HK-2 (cell line): ENCODE data around the gene RTF2.
"Not testable (repeated sequence)": the region's sequence is repeated elsewhere in the genome, so short reads cannot be mapped to it uniquely, and the experiment has no call there.

Experiments
- DNase-seq: peaks from one replicate; pipeline ENCODE4 v3.0.0-alpha.2; 2018; ENCODE audit not compliant: unreplicated experiment

Gene RTF2

DNA sequence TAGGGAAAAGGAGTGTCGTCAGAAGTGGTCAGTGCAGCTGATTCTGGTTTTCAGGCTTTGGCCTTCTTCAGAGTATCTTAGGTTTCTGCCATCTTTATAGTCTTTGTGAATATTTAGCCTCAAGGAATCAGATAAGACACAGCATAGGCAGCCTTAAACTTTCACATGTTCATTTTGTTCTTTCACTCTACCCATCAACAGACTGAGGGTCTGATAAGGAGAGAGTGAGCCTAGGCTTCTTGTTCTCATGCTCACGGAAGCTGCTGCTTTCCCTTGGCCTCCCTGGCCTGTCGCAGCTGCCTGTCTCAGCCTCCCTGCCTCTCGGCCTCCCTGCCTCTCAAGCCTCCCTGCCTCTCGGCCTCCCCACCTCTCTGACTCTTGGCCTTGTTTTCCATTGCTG, 20.1 kb downstream of the RTF2 start:
- no peak for DNase-seq

DNA sequence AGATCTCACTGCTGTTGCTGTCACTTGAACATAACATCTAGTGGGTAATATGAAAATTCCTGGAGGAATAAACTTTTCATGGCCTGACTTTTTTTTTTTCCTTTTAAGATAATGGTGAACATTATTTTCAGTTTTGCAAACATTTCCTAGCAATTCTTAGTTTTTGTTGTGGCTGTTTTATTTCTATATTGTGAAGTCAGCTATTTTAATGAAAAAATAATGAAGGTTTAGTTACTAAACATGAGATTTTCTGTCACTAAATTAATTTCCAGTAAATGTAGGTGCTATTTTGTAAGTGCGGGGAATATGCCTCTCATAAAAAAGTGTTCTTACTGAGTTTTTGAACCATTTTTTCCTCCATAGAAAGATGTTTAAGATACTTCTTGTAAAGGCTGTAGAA, 32.7 kb downstream of the RTF2 start:
- no peak for DNase-seq

DNA sequence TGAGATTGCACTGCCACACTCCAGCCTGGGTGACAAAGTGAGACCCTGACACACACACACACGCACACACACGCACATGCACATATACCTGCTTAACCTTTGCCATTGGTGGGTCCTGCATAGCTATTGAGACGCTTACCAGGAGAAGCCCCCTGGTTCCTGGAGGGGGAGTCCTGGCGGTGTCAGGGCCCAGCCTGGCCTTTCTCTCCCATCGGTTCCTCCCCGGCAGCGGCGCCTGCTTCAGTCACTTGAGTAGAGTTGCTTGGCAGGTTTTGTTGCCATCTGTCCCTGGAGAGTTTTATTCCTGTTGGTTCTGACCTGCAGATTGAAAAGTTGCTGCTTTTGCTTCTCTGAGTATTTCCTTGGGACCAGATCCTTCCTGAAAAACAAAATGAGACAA, 35.5 kb downstream of the RTF2 start:
- no peak for DNase-seq

GRCh38 chr20:56504373-56505005, 36.1 kb downstream of the RTF2 start:
- DNase-seq = no peak

GRCh38 chr20:56506103-56506502, 37.7 kb downstream of the RTF2 start:
- no peak for DNase-seq

DNA sequence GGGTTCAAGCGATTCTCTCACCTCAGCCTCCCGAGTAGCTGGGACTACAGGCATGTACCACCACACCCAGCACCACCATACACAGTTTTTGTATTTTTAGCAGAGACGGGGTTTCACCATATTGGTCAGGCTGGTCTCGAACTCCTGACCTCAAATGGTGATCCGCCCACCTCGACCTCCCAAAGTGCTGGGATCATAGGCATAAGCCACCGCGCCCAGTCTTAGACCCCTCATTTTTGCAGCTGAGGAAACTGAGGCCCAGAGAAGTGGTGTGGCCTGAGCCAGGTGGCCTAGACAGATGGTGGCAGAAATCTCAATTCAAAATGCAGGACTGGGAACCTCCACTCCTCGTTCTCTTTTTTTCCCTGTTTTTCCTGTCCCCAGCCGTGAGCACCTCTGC, 43.5 kb downstream of the RTF2 start:
- no peak for DNase-seq

DNA sequence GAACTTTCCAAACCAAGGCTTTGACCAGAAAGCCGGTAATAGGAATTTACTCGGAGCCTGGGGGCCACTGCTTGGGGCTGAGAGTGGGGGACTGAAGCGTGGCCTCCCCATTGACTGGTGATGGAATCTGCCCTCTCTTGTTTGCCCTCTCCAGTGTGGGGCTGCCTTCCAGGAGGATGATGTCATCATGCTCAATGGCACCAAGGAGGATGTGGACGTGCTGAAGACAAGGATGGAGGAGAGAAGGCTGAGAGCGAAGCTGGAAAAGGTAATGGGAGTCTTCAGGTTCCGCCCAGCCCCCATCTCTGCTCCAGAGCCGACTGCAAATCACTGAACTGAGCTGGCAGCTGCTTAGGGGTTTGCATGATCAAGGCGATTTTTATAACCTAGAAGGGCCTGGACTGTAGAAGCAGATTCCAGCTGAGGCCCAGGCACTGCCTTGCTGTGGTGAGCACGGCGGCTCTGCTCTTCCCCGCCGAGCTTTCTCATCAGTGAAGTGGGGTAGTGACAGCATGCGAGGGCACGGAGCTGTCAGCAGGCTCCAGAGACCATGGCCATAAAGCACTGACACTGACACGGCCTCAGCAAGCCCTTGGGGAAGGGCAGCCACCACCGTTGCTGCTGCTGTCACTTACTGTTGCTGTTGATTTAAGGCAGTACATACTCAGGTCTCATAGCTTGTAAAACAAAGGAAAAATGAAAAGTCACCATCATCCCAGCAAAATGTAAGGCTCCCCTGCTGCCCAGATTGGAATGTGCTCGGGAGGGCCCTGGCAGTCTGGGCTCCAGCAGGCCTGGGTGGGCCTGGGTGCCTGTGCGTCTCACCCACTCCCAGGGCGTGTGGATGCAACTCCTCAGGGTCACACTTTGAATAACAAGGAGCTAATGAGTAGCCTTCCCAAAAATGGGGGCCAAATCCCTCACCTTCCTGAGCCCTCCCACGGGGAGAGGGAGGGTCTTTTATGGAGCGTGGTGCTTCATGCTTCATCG, 45.0 kb downstream of the RTF2 start:
- peak; percentile 11 for DNase-seq

GRCh38 chr20:56516631-56517030, 48.2 kb downstream of the RTF2 start:
- no peak for DNase-seq

GRCh38 chr20:56517211-56517610, 48.8 kb downstream of the RTF2 start:
- no peak for DNase-seq

DNA sequence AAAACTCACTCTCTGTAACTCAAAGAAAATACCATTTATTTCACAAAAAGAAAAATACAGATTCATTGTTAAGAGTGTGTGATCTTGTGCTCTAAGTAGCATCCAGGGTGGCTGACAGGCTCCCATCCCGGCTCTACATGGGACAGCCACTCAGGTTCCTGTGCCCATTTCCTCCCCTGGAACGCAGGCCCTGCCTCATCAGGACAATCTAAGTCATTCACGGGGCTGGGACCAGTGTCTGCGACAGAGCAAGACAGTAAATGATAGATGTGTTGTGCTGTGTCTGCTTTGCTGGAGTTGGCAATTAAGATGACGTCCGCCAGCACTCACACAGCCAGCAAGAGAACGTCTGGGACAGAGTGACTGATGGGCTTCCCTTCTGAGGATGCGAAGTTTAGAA, 49.2 kb downstream of the RTF2 start:
- no peak for DNase-seq

GRCh38 chr20:56518126-56518525, 49.7 kb downstream of the RTF2 start:
- no peak for DNase-seq

DNA sequence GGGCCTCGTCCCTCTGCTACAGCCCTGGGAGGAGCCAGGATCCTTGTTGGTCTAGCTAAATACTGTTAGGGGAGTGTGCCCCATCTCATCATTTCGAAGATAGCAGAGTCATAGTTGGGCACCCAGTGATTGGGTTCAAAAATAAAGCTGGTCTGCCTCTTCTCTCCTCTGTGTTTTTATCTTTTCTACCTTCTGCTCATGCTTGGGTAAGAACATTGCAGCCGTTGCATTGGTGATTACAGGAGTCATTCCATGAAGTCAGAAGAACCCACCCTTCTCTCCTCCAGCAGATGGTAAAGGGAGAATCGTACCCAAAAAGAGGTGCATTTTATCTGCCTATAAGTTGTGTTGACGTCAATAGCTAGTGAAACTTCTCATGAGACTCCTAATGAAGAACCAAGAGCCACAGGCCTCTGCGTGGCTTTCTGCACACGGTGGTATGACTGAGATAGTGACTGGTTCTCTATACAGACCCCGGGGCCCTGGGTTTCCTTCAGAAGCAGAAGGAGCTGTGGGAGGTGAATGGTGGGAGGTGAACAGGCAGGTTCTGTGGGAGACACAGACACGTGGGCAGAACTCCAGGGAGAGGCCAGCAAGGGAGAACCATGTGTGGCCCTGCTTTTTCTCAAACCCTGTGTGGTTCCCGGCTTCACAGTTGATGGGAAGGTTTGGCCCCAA, 50.4 kb downstream of the RTF2 start:
- DNase-seq = no peak

DNA sequence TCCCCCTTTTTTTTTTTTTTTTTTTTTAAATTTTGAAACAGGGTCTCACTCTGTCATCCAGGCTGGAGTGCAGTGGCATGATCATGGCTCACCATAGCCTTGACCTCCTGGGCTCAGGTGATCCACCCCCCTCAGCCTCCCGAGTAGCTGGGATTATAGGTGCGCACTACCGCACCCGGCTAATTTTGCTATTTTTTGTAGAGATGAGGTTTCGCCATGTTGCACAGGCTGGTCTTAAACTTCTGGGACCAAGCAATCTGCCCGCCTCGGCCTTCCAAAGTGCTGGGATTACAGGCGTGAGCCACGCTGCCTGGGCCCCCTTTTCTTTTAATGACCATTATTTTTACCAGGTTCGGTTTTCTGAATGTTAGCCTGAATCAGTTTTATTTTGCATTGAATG, 51.1 kb downstream of the RTF2 start:
- DNase-seq = no peak

GRCh38 chr20:56520180-56520579, 51.8 kb downstream of the RTF2 start:
- no peak for DNase-seq

DNA sequence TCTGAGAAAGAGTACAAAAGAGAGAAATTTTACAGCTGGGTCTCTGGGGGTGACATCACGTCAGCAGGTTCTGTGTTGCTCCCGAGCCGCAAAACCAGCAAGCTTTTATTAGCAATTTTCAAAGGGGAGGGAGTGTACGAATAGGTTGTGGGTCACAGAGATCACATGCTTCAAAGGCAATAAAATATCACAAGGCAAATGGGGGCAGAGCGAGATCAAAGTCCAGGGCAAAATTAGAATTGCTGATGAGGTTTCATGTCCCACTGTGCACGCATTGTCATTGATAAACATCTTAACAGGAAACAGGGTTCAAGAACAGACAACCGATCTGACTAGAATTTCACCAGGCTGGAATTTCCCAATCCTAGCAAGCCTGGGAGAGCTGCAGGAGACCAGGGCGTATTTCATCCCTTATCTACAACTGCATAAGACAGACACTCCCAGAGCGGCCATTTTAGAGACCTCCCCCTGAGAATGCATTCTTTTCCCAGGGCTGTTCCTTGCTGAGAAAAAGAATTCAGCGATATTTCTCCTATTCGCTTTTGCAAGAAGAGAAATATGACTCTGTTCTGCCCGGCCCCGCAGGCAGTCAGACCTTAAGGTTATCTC, 52.4 kb downstream of the RTF2 start:
- DNase-seq = not testable (repeated sequence)

GRCh38 chr20:56522311-56522710, 53.9 kb downstream of the RTF2 start:
- no peak for DNase-seq

DNA sequence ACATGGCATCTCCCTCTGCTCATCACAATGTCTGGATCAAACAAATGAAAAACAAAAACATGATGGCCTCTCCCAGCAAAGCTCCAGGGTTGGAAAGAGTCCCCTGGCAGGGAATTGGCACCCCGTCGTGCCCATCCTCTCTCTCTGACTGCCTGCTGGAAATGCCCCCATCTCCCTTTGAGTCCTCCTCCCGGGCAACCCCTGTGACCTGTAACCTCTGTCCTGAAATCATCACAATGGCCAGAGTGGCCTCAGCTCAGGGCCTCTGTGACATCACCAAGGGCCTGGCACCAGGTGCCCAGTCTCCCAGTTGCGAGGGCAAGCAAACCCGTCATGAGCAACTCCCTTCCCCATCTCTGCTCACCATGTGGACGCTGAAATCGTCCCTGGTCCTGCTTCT, 56.0 kb downstream of the RTF2 start, which contains the start of gene FAM209A:
Gene FAM209A, plus strand, starts transcription at position 301 of the 400 bp plus-strand sequence. Its CDS starts 65 bp downstream, at position 366.
- not testable (repeated sequence) for DNase-seq

DNA sequence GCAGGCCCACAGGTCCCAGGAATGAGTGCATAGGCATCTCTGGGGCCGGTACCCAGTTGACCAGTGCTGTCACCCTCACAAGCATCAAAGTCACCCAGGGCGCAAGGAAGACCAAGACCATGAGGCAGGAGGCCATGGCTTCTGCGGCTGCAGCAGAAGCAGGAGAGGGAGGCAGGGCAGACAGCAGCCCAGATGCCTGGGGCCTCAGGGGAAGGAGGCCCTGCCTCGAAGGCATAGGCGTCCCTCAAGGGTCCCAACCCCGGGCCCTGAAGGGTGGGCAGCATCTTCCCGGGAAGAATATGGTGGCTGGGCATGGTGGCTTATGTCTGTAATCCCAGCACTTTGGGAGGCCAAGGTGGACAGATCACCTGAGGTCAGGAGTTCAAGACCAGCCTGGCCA, 59.1 kb downstream of the RTF2 start:
- DNase-seq = no peak

DNA sequence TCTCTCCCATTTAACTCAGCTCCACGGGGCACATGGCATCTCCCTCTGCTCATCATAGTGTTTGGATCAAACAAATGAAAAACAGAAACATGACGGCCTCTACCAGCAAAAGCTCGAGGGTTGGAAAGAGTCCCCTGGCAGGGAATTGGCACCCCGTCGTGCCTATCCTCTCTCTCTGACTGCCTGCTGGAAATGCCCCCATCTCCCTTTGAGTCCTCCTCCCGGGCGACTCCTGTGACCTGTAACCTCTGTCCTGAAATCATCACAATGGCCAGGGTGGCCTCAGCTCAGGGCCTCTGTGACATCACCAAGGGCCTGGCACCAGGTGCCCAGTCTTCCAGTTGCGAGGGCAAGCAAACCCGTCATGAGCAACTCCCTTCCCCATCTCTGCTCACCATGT, 64.5 kb downstream of the RTF2 start, which contains the start of gene FAM209B:
Gene FAM209B, plus strand, starts transcription at position 301 of the 400 bp plus-strand sequence. Its CDS starts 96 bp downstream, at position 397.
- not testable (repeated sequence) for DNase-seq

GRCh38 chr20:56537997-56538396, 69.6 kb downstream of the RTF2 start:
- DNase-seq = no peak

DNA sequence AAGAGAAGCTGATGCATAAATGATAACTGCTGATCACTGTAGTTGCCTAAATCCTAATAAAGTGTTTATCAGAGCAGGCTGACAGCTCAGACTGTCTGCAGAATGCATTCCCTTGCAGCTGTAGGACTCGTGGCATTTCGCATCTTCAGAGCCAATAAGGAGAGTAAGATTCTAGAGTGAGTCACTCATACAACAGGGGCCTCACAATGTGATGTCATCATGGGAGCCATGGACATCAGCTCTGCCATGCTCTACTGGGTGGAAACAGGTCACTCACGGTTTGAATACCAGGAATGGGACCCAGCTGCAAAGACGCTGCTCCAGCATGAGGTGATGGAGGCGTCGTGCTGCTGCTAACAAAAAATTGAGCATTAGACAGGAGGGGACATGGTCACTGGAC, 72.0 kb downstream of the RTF2 start:
- no peak for DNase-seq

DNA sequence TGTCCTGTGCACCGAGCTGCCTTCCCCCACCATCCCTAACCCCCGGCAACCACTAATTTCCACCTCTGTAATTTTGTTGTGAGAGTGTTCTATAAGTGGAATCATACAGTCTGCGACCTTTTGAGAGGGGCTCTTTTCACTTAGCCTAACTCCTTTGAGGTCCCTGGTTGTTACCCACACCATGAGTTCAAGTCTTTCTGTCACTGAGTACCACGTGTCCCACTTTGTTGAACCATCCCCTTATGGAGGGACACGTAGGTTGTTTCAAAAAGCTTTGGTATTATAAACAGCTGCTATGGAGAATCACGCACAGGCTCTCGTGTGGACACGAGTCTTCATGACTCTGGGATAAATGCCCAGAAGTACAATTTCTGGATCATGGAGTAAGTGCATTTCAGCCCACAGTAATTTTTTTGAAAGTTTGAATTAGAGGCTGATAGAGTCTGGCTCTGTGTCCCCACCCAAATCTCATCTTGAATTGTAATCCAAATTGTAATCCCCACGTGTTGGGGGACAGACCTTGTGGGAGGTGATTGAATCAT, 74.1 kb downstream of the RTF2 start:
- no peak for DNase-seq
